GM18498 (cell line): Measurements from ENCODE around the gene OPA3.
"Not testable (repeated sequence)": the region's sequence is repeated elsewhere in the genome, so short reads cannot be mapped to it uniquely, and the experiment has no call there.

Source experiments
- ATAC-seq: cut with Tn5 transposase; IDR thresholded peaks from one replicate; pipeline ENCODE4 v1.9.1; 2021; ENCODE audit warnings: mild to moderate bottlenecking, moderate library complexity; ENCODE audit not compliant: unreplicated experiment

Gene OPA3

DNA sequence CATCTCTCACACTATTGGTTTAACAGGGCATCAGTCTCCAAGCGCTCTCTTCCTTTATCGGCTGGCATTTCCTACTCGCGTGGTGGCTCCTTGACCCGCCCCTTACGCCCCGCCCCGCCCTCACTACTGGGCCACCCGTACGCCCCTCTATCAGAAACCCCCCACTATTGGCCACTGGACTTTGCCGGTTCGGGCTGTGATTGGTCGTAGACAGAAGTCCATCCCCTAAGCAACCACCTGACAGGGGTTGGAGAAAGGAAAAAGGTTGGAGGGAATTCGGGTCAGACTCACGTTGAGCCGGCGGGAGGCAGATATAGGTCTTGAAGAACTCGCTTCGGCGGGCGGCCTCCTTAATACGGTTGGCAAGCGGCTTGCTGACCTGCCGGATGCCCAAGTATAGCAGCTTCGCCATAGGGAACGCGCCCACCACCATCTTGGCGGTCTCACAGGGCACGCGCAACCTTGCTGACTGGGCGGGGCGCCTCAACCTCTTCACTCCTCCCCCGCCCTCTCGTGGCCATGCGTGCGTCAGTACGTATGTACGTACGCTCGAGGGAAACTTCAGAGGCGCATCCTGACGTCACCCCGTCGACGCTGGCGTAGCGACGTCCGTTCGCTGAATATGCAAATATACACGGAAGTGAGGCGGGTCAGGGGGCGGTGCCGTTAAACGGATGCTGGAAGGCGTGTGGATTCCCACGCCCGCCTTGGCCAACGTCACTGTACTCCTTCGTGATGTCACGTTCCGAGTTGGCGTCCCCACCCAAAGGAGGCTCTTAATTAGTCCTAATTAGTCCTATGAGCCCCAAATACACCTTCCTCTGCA lies at the start of gene OPA3:
OPA3 (minus strand) TSS at position 471 of the 826 bp plus-strand sequence; CDS start at position 433, 38 bp downstream.
- peak; percentile 90 for ATAC-seq

DNA sequence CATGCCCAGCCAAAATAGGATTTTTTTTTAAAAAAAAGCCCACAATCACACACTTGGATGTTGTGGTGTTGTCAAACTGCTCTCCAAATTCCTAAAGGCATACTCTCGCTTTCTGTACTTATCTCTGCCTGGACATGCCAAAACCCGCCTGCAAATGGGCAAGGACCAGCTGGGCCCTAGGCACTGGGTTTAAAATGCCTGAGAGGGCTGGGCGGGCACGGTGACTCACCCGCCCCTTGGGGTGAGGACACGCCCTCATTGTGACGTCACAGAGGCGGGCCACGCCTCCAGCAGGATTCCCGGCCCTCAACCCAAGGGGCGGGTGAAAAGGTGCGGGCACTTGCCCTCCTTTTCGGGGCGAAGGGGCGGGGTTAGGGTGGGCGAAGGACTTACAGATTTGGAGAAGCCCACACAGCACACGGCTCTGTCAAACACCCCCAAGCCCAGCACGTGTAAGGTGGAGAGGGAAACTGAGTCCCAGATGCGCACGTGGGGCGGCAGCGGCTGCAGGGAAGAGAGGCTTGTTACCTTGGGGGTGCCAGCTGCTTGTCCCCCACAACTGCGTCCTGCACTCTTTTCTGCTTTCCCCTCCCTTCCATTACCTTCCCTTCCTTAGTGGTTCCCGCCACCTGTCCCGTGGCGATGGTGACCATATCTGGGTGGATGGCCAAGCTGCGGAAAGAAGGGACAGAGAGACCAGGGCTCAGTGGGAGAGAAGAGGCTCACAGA lies 48.0 kb upstream of the OPA3 start:
- no peak for ATAC-seq

DNA sequence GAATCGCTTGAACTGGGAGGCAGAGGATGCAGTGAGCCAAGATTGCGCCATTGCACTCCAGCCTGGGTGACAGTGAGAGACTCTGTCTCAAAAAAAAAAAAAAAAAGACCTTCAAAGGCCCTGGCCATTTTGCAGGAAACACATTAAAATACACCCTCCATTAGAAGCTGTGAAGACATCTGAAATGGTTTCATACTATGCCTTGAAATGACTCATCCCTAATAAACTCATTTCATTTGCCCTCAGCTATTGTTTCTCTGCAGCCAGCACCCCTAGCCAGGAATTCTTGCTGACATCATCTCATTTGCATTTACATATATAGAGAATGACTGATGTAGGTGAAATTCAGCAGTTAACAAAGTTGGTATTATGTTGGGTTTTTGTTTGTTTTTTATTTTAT lies 45.9 kb upstream of the OPA3 start:
- ATAC-seq, result no peak

DNA sequence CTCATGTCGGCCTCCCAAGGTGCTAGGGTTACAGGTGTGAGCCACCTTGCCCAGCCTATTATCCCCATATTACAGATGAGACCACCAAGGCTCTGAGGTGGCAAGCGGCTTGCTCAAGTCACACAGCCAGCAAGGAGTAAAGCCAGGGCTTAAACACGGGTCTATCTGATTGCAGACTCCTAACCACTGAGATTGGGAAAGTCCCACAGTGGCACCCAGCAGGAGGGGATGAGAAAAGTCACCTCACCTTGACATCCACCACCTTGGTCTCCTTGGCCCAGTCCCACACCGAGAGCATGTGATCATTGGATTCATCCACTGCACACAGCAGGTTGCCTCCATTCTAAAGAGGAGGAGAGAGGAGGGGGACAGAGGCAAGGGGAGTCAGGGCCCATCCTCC lies 45.1 kb upstream of the OPA3 start:
- no peak for ATAC-seq

DNA sequence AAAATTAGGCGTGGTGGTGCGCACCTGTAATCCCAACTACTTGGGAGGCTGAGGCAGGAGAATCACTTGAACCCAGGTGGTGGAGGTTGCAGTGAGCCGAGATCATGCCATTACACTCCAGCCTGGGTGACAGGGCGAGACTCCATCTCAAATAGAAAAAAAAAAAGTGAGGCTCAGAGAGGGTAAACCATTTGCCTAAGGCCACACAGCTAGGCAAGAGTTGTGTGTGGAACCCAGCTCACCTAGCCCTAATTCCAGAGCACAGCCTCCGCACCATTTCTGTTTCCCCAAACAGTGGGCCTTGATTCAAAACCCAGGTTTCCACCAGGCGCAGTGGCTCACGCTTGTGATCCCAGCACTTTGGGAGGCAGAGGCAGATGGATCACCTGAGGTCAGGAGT lies 43.6 kb upstream of the OPA3 start:
- not testable (repeated sequence) for ATAC-seq

DNA sequence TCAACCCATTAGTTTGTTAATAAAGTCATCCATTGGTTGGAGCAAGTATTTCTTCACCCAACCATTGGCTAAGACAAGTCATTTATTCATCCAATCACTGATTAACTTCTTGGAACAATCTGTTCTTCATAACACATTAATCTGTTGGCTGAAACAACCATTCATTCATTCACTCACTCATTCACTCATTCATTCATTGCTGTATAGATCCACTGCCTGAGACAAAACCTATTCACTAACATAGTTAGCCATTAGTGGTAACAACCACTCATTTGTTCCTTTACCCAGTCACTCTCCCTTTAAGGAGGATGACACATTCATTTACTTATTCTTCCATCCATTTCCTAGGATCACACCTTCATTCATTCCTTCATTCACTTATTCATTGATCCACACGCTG lies 39.4 kb upstream of the OPA3 start:
- no peak for ATAC-seq

DNA sequence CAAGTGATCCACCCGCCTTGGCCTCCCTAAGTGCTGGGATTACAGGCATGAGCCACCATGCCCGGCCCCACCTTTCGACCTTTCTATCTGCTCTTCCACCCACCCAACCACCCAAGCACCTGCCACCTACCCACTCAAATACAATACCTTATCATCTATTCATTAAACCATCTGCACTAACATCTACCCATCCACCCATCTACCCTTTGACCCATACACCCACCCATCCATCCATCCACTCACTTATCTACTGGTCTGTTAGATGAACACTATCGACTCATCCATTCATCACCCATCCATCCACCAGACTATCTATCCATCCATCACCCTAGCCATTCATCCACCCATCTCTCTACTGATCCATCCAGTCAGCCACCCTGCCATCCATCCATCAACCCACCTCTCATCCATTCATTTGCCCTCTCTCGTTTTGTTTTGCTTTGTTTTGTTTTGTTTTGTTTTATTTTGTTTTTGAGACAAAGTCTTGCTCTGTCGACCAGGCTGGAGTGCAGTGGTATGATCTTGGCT lies 37.4 kb upstream of the OPA3 start:
- ATAC-seq, result no peak

DNA sequence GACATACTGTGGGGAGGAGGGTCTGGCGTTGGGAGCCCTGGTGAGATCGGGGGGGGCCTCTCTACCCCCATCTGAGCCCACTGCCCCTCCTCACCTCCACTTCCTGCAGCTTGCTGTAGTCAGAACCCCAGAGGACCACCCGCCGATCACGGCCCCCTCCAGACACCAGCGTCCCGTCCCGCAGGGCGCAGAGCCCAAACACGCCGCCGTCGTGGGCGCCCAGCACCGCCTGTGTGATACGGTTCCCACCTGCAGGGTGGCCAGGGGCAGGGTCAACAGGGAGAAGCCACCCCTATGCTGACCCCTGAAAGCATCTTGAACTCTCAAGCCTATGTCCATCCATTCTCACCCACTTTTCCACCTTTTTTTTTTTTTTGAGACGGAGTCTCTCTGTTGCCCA lies 36.8 kb upstream of the OPA3 start:
- ATAC-seq, result no peak

DNA sequence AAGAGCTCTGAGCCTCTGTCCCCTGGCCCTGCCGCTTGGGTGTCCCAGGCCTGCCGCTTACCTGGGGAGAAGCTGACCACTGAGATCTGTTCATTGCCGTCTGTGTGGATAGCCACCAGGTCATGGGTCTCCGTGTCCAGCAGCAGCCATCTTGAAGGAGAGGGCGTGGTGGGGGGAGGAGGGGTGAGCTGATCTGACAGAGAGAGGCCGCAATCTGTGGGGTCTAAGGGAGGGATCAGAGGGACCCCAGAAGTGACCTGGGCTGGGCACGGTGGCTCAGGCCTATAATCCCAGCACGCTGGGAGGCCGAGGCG lies 32.1 kb upstream of the OPA3 start:
- no peak for ATAC-seq

DNA sequence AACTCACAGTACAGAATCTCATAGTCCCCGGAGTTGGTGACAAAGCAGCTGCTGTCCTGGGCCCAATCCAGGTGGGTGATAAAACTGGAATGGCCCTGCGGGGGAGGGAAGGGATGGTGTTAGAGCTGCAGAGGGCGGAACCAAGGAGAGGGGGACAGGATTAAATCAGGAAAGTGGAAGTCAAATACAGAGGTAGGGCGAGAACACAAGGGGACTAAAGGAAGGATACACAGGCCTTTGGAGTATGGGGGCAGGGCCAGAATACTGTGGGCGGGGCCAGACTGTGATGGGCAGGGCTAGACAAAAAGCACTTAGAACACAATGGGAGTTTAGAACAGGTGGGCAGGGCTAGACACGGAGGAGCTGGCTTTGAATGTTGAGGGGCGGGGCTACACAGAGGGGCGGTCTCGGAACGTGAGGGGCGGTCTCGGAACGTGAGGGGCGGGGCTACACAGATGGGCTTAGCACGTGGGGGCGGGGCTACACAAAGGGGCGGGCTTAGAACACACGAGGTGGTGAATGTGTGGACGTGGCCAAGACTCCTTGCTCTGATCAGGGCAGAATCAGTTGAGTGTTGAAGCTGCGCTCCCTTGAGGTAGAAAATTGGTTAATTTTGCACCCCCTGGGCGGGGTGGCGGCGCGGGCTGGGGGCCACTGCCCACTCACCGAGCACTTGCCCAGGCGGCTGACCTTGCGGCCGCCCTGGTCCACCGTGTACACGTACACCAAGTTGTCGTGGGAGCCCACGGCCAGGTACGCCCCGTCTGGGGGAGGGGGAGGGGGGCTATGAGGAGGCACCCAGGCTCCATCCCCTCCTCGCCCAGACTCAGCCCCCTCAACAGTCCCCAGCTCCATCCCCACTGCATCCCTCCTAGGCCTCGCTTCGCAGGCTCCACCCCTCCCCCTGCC lies 31.4 kb upstream of the OPA3 start:
- ATAC-seq, result no peak

DNA sequence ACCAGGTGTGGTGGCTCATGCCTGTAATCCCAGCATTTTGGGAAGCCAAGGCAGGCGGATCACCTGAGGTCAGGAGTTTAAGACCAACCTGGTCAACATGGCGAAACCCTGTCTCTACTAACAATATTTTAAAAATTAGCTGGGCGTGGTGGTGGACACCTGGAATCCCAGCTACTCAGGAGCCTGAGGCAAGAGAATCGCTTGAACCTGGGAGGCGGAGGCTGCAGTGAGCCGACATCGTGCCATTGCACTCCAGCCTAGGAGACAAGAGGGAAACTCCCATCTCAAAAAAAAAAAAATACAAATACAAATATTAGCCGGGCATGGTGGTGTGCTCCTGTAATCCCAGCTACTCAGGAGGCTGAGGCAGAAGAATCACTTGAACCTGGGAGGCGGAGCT lies 30.5 kb upstream of the OPA3 start:
- ATAC-seq, result not testable (repeated sequence)

DNA sequence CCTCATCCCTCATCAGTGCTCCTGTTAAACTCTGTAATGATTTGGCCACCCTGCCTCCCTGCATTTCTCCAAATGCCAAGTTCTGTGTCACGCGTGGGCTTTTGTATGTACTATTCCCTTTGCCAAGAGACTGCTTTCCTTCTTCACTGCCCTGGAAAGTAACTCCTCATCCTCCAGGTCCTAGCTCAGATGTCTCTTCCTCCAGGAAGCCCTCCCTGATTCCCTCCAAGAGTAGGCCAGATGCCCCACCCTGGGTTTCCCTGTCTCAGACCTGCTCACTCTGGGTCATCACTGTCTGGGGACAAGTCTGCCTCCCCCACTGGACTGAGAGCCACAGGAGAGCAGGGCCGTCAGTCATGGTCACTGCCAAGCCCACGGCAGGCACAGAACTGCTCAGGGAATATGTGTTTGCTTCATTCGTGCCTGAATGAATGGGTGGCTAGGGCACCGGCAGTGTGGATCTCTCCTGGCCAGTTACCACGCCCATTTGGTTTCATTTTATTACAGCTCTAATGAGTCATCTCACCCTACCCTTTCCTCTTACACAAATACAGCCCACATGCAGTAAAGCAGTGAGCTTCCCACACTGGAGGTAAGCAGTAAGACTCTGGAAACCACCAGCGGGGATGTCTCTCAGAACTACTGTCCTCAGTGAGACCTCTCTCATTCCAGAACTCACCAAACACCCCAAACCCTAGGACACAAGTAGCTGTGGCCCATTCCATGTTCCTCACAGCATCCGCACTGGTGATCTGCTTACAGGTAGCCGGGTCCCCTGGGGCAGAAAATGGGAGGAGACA lies 29.5 kb upstream of the OPA3 start:
- ATAC-seq, result peak; percentile 55

DNA sequence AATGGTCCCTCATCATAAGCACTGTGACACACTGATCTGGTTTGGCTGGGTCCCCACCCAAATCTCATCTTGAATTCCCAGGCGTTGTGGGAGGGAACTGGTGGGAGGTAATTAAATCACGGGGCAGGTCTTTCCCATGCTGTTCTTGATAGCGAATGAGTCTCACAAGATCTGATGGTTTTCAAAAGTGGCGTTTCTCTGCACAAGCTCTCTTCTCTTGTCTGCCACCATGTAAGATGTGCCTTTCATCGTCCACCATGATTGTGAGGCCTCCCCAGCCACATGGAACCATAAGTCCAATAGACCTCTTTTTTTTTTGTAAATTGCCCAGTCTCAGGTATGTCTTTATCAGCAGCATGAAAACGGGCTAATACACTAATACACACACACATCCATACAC lies 24.3 kb upstream of the OPA3 start:
- ATAC-seq, result no peak

DNA sequence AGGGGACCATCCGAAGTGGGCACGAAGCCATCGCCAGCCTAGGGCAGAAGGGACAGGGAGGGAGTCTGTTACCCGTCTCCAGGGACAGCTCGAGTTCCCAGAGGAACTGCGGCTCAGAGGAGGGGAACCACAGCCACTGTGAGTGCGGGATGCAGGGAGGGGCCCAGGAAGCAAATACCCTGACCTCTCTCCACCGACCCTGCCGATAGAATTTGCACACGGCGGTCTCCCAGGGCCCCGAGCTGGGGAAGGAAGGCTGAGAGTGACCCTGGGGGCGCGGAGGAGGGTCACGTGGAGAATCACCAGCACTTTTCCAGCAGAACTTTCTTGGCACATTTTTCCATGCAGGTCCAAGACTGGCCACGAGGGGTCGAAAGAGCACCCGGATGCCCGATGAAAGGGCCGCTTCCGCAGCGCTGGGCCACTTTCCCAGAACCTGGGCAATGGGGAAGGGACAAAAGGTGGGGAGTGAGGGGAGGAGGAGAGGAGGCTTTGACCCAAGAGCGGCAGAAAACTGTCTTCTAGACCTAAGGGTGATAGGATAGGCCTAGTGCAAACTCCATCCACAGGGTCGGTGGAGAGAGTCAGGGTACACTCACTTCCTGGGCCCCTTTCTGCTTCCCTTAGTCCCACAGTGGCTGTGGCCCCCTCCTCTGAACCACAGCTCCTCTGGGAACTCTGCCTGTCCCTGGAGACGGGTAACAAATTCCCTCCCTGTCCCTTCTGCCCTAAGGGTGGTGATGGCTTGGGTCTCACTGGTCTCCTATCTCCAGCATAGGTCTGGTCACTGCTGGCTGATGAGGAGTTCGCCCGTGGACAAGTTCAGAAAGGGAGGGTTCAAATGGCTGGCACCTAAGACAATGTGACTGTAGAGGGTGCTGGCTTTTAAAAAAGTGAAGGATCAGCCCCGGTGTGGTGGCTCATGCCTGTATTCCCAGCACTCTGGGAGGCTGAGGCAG lies 22.7 kb upstream of the OPA3 start:
- ATAC-seq, result no peak

DNA sequence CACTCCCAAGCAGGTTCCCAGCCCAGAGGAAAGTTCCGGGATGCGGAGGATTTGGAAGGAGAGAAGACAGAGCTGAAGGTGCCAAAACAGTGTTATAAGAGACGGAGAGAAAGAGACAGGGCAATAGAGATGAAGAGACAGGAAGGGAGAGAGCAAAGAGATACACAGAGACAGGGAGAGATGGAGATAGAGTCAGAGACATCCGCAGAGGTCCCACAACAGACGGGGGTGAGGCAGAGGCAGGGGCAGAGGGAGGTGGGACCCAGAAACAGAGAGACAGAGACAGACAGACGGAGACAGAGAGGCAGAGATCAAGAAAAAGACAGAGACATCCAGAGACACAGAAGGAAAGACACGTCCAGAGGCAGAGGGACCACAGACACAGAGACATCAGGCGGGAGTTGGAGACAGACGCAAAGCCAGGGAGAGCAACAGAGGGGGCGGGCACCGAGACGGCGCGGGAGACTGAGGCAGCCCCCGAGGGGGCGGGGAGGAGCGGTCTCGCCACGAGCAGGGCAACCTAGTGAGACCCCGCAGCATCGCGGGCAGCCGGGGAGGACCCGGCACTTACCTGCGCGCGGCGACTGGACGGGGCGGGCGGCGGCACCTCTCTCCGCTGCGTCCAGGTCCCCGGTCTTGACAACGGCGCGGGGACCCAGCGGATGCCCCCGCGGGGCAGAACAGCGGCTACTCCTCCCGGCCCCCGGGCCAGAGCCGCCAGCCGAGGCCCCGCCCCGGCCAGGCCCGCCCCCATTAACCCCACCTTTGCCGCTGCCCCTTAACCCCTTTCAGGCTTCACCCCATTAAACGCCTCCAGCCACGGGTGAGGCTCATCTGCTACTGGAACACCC lies 17.1 kb upstream of the OPA3 start, which contains the start of gene GPR4:
GPR4 (minus strand) TSS at position 689 of the 851 bp plus-strand sequence. CDS start 10,346 bp downstream, outside the sequence.
- ATAC-seq, result no peak

DNA sequence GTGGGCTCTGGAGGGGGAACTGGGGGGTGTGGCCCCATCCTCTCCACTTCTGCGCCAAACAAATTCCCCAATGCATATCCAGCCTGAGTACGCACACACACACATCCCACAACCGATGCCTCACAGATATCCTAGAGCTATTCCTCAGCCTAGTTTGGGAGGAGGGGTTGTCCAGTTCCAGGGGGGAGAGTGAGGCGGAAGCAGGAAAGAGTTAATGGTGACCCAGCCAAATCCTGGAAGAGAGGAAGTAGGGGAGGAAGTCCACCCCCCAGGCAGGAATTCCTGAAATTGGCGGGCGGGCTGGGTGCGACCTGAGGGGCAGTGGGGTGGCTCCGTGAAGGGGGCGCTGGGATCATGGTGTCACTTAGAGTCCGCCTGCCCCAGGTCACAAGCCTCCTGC lies 16.5 kb upstream of the OPA3 start:
- ATAC-seq, result no peak

DNA sequence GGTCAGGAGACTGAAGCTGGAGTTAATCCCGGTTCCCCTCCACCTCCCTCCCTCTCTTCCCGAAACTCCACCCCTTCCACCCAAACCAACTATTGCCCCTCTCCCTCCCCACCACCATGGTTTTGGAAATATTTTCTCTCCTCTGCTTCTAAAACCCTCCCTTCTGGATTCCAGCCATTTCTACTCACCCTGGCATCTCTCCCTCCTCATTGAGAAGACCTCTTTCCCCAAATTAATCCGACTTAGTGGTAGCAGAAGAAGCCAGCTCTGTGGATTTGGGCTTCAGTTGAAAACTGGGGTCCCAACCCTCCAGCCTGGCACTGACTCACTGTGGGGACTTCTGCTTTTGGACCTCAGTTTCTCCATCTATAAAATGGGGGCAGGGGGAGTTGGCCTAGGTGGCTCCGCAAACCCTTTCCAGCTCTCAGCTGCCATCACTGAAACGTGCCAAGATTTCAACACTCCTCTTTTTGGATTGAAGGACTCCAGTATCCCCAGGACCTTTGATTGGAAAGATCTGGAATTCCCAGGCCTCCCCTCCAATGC lies 15.8 kb upstream of the OPA3 start:
- ATAC-seq, result no peak

DNA sequence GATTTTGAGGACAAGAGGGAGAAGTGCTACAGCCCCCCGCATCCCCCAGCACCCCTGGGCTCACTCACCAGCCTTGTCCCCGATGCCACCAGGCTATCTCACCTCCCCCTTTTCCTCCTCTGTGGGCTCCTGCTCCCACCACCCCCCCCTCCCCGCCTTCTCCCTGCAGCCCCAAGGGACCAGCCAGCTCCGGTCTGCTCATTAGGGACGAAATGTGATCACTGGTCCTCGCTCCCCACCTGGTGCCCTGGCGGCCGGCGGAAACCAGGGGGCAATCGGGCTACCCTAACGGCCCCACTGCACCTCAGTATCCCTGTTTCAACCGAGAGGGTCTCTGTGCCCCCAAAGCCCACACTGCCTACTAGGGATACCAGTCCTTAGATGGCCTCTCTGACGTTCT lies 14.7 kb upstream of the OPA3 start:
- ATAC-seq, result no peak
